MM.1S (cell line): Measurements from ENCODE around the gene DAND5.

ENCODE experiments used
- DNase-seq: peaks from one replicate; pipeline ENCODE4 v3.0.0-alpha.2; 2015
- H2AFZ ChIP-seq: fragments of 300-600 bp; sonication (generic); 2 replicates; pipeline ENCODE4 v1.6.0; 2016; ENCODE audit warnings: antibody characterized with exemption, low read length
- H3F3A ChIP-seq: fragments of 300-600 bp; sonication (generic); 2 replicates; pipeline ENCODE4 v1.6.1; 2016; ENCODE audit warnings: mild to moderate bottlenecking, antibody characterized with exemption, low read length, moderate library complexity, mixed read lengths; ENCODE audit not compliant: insufficient read depth
- H3K27ac ChIP-seq: fragments of 300-600 bp; sonication (generic); 2 replicates; pipeline ENCODE4 v1.5.1; 2016; ENCODE audit warnings: mild to moderate bottlenecking, low read length
- H3K27me3 ChIP-seq: fragments of 300-600 bp; sonication (generic); replicated peaks from 2 replicates; pipeline ENCODE4 v1.6.0; 2016; ENCODE audit warnings: low read length; ENCODE audit not compliant: insufficient read depth
- H3K36me3 ChIP-seq: fragments of 300-600 bp; sonication (generic); replicated peaks from 2 replicates; pipeline ENCODE4 v1.6.1; 2016; ENCODE audit warnings: mild to moderate bottlenecking, low read length, mixed read lengths; ENCODE audit not compliant: insufficient read depth
- H3K4me1 ChIP-seq: fragments of 300-600 bp; sonication (generic); 2 replicates; pipeline ENCODE4 v1.6.1; 2016; ENCODE audit warnings: low read length, mixed read lengths
- H3K4me2 ChIP-seq: fragments of 300-600 bp; sonication (generic); 2 replicates; pipeline ENCODE4 v1.6.0; 2016; ENCODE audit warnings: low read depth, low read length
- H3K4me3 ChIP-seq: fragments of 300-600 bp; sonication (generic); 2 replicates; pipeline ENCODE4 v1.5.1; 2016; ENCODE audit warnings: low read length, mixed read lengths
- H3K79me2 ChIP-seq: fragments of 300-600 bp; sonication (generic); 2 replicates; pipeline ENCODE4 v1.6.1; 2016; ENCODE audit warnings: mixed run types, low read length, mixed read lengths
- H3K9ac ChIP-seq: fragments of 300-600 bp; sonication (generic); 2 replicates; pipeline ENCODE4 v1.6.1; 2016; ENCODE audit warnings: low read length, mixed read lengths
- H3K9me2 ChIP-seq: fragments of 300-600 bp; sonication (generic); replicated peaks from 2 replicates; pipeline ENCODE4 v1.6.1; 2016; ENCODE audit warnings: mild to moderate bottlenecking, low read length, mixed read lengths; ENCODE audit not compliant: insufficient read depth
- H3K9me3 ChIP-seq: fragments of 300-600 bp; sonication (generic); replicated peaks from 2 replicates; pipeline ENCODE4 v1.6.1; 2016; ENCODE audit warnings: mild to moderate bottlenecking, low read length, mixed read lengths; ENCODE audit not compliant: insufficient read depth
- H4K20me1 ChIP-seq: fragments of 300-600 bp; sonication (generic); 2 replicates; pipeline ENCODE4 v1.6.1; 2016; ENCODE audit warnings: mild to moderate bottlenecking, low read length, moderate library complexity, mixed read lengths; ENCODE audit not compliant: insufficient read depth
- EZH2 ChIP-seq: fragments of 300-600 bp; sonication (generic); optimal IDR thresholded peaks from 2 replicates; pipeline ENCODE3; 2017; ENCODE audit warnings: low read depth, mild to moderate bottlenecking, antibody characterized with exemption, low read length, mixed read lengths
- EZH2phosphoT487 ChIP-seq: fragments of 300-600 bp; sonication (generic); IDR thresholded peaks from 2 replicates; pipeline ENCODE4 v1.6.1; 2018; ENCODE audit warnings: antibody characterized with exemption, low read length
- TF ChIP-seq, protein P1 (sequence below): fragments of 300-600 bp; sonication (generic); IDR thresholded peaks from 2 replicates; pipeline ENCODE4 v1.5.1; 2016; ENCODE audit warnings: antibody characterized with exemption, low read length, mixed read lengths

DAND5 gene

DNA sequence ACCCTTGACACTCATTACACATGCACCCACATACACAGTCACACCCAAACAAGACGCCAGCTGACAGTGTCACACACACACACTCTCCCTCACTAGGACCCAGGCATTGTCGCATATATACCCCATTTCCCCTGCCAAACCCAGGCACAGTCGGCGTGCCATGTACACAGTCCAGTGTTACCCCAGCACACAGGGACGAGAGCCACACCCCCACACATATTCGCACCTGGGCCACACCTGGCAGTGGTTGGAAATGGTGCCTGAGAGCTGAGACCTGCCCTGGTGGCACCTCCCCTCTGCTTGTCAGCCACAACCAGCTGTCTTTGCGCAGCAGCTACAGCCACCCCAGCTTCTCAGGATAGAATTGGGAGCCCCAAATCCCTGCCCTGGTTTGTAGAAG is 34.9 kb downstream of the DAND5 start:
- no peak for DNase-seq
- Histone ChIP-seq H3K36me3 (no peaks in the 10 kb centered on the region), H3K27me3 (peaks cover 97% of the 10 kb centered on the region), H3K4me2 (no peak overlapping the region), H2AFZ (no peak overlapping the region), H3K9ac (no peak overlapping the region), H4K20me1 (no peaks in the 10 kb centered on the region), H3K4me1 (no peaks in the 10 kb centered on the region; the same call in 1 of the 2 replicates), H3K79me2 (no peaks in the 10 kb centered on the region), H3K4me3 (no peak overlapping the region), H3K9me2 (no peaks in the 10 kb centered on the region), H3K9me3 (no peaks in the 10 kb centered on the region), H3F3A (no peaks in the 10 kb centered on the region), H3K27ac (no peak overlapping the region)
- TF ChIP-seq, protein P1, sequence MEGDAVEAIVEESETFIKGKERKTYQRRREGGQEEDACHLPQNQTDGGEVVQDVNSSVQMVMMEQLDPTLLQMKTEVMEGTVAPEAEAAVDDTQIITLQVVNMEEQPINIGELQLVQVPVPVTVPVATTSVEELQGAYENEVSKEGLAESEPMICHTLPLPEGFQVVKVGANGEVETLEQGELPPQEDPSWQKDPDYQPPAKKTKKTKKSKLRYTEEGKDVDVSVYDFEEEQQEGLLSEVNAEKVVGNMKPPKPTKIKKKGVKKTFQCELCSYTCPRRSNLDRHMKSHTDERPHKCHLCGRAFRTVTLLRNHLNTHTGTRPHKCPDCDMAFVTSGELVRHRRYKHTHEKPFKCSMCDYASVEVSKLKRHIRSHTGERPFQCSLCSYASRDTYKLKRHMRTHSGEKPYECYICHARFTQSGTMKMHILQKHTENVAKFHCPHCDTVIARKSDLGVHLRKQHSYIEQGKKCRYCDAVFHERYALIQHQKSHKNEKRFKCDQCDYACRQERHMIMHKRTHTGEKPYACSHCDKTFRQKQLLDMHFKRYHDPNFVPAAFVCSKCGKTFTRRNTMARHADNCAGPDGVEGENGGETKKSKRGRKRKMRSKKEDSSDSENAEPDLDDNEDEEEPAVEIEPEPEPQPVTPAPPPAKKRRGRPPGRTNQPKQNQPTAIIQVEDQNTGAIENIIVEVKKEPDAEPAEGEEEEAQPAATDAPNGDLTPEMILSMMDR = no peak
- TF ChIP-seq EZH2phosphoT487 (no peak), EZH2 (no peak)

DNA sequence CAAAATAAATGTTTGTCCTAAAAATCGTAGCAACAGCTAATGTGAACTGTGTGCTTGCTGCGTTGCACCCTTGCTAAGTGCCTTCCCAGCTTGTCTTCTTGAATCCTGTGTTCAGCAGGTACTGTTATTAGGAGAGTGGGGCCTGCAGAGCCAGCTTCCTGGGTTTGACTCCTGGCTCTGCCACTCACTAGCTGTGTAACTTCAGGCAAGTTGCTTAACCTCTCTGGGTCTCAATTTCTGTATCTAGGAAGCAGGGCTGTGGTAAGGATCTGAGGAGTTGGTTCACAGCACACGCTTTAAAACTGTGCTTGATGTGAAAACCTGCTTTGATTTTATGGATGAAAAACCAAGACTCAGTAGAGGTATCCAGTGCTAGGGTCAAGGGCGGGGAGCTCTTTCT is 35.9 kb downstream of the DAND5 start:
- no peak overlapping the region for H2AFZ ChIP-seq
- H3K27ac ChIP-seq = no peak overlapping the region
- no peaks in the 10 kb centered on the region; the same call in 1 of the 2 replicates for H3K4me1 ChIP-seq
- H3K79me2 ChIP-seq = no peaks in the 10 kb centered on the region
- H3K4me2 ChIP-seq = no peak overlapping the region
- H3K9me2 ChIP-seq = no peaks in the 10 kb centered on the region
- no peak overlapping the region for H3K9ac ChIP-seq
- no peaks in the 10 kb centered on the region for H3K36me3 ChIP-seq
- DNase-seq = no peak
- no peaks in the 10 kb centered on the region for H3K9me3 ChIP-seq
- H3K4me3 ChIP-seq = no peak overlapping the region
- no peaks in the 10 kb centered on the region for H4K20me1 ChIP-seq
- TF ChIP-seq, protein P1 = no peak
- no peak for TF ChIP-seq EZH2phosphoT487
- no peak for TF ChIP-seq EZH2
- H3F3A ChIP-seq = no peaks in the 10 kb centered on the region
- peaks cover 97% of the 10 kb centered on the region for H3K27me3 ChIP-seq

DNA sequence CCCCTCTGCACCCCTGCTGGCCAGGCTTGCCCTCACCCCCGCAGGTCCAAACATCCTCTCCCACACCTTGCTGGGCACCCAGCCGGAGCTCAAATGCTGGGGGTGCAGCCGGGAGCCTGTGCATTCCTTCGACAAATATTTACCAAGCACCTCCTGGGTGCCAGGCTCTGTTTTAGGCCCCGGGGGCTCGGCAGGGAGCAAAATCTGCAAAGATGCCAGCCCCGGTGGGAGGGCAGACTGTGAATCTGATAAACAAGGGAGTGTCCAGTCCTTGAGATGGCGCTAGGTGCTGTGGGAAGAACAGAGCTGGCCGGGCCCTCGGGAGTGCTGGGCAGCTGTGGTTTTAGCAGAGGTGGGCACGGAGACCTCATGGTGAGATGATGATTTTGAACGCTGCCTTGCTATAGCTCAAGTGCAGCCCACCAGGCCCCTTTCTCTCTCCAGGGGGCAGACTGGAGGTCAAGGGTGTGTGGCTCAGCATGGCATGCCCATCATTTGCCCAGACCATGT is 36.5 kb downstream of the DAND5 start:
- Histone ChIP-seq H3K27me3 (peaks cover 97% of the 10 kb centered on the region), H3K4me2 (no peak overlapping the region), H3K9ac (no peak overlapping the region), H3K36me3 (no peaks in the 10 kb centered on the region), H3K9me2 (no peaks in the 10 kb centered on the region), H3K79me2 (no peaks in the 10 kb centered on the region), H2AFZ (no peak overlapping the region), H3K4me1 (no peaks in the 10 kb centered on the region; the same call in 1 of the 2 replicates), H3K4me3 (no peak overlapping the region), H3K9me3 (no peaks in the 10 kb centered on the region), H4K20me1 (no peaks in the 10 kb centered on the region), H3K27ac (no peak overlapping the region), H3F3A (no peaks in the 10 kb centered on the region)
- TF ChIP-seq EZH2 (no peak), EZH2phosphoT487 (no peak)
- TF ChIP-seq, protein P1 = no peak
- DNase-seq = no peak
